Measurements from ENCODE around the gene SEMA5A. TPM values are rescaled to one million over a fixed set of nuclear protein-coding genes. Genes with fewer than 3 reads are reported as not detected.

The SEMA5A gene
- total and polyA plus RNA-seq, 2 of the 8 experiments (the other 6 are each of a cell fraction or from before 2014, with no cell fraction given): 5.3 to 8.9 TPM

- Histone ChIP-seq H3K14ac (ENCODE audit: insufficient read length) (no peak overlapping the region), H3K79me1 (ENCODE audit: low read depth, low read length) (no peaks in the 10 kb centered on the region), H2BK15ac (ENCODE audit: low read length) (no peak overlapping the region), H4K20me1 (replicated peaks in 1 of 2; ENCODE audit: control insufficient read depth in 1 of 2, insufficient read depth in 2 of 2, low read length in 2 of 2) (no peaks in the 10 kb centered on the region), H3K79me2 (ENCODE audit: control insufficient read depth in 1 of 2, insufficient read depth in 2 of 2, low read length in 2 of 2) (no peaks in the 10 kb centered on the region), H3K23me2 (ENCODE audit: low read depth, low read length) (no peaks in the 10 kb centered on the region), H3K4me1 (replicated peaks in 1 of 4; ENCODE audit: control insufficient read depth in 3 of 4, insufficient read depth in 4 of 4, low read length in 3 of 4) (no peaks in the 10 kb centered on the region), H2AFZ (ENCODE audit: low read length) (no peak overlapping the region), H3K36me3 (ENCODE audit: control insufficient read depth in 2 of 4, insufficient read depth in 4 of 4, low read length in 3 of 4) (no peaks in the 10 kb centered on the region), H3K4me3 (ENCODE audit: extremely low read depth in 1 of 4, insufficient read depth in 2 of 4, low read depth in 3 of 4, low read length in 4 of 4) (no peak overlapping the region), H2BK12ac (ENCODE audit: low read depth, low read length) (no peak overlapping the region), H3K27ac (ENCODE audit: low read depth, low read length) (no peak overlapping the region), H2BK5ac (ENCODE audit: low read depth, low read length) (no peak overlapping the region), H3K4me2 (ENCODE audit: insufficient read depth in 1 of 2, low read depth in 2 of 2, low read length in 2 of 2) (no peak overlapping the region), H3K56ac (replicated peaks; ENCODE audit: insufficient read length, low read depth, low read length) (no peak overlapping the region), H3K18ac (ENCODE audit: extremely low read depth, low read length) (no peak overlapping the region), H4K91ac (replicated peaks; ENCODE audit: insufficient read length, low read length) (no peak overlapping the region), H3K23ac (ENCODE audit: insufficient read length) (no peak overlapping the region), H3K4ac (replicated peaks; ENCODE audit: insufficient read length, low read depth, low read length) (no peak overlapping the region), H2BK20ac (ENCODE audit: low read length) (no peak overlapping the region), H2AK5ac (ENCODE audit: low read depth, low read length) (no peak overlapping the region), H2BK120ac (replicated peaks; ENCODE audit: low read depth, low read length) (no peak overlapping the region), H3K27me3 (replicated peaks in 1 of 4; ENCODE audit: control insufficient read depth in 3 of 4, extremely low read depth in 1 of 4, insufficient read depth in 3 of 4, low read length in 3 of 4) (no peaks in the 10 kb centered on the region), H3K9me3 (ENCODE audit: insufficient read depth in 2 of 2, low read depth in 1 of 2, low read length in 1 of 2) (no peaks in the 10 kb centered on the region), H3K9ac (replicated peaks in 1 of 4; ENCODE audit: extremely low read depth in 1 of 4, low read depth in 3 of 4, low read length in 3 of 4) (no peak overlapping the region), H4K8ac (ENCODE audit: extremely low read depth, insufficient read depth, low read length) (no peak overlapping the region), H4K5ac (ENCODE audit: insufficient read length, low read depth, low read length) (no peak overlapping the region)
- POLR2A ChIA-PET (ENCODE audit: partially characterized antibody): no interaction called here
- CTCF ChIA-PET (ENCODE audit: partially characterized antibody): interaction anchor here (0.7 kb wide), 1 partner anchor 11 kb away, joined by 3 read pairs; no protein-coding TSS in a partner anchor
- FAIRE-seq: no peak
- no peak for DNase-seq (ENCODE audit: low read depth in 1 of 2, low spot score in 2 of 2)
- 88% methylated on average over 4 of the region's 4 CpGs; no CpG with 5 or more reads in 1 of the 2 experiments for WGBS, 2 experiments (ENCODE audit: extremely low coverage in 1 of 2, insufficient coverage in 1 of 2, insufficient read length in 1 of 2, insufficient replicate concordance in 2 of 2, low coverage in 1 of 2, low lambda C conversion rate in 2 of 2, missing lambda C conversion rate in 1 of 2)
- no peak for TF ChIP-seq RAD21 (IDR thresholded peaks at IDR 0.05 in 1 of 2, conservative IDR thresholded peaks at IDR 0.05 in 1 of 2; ENCODE audit: low read depth in 2 of 2, low read length in 2 of 2)
- no peak for TF ChIP-seq TCF12 (IDR thresholded peaks at IDR 0.05; ENCODE audit: low read depth, low read length)
- no peak for TF ChIP-seq EP300 (IDR thresholded peaks at IDR 0.05; ENCODE audit: borderline replicate concordance in 1 of 2, low read depth in 2 of 2, low read length in 2 of 2)
- TF ChIP-seq CEBPB (IDR thresholded peaks at IDR 0.05; ENCODE audit: low read depth, low read length): no peak
Measured at GRCh38 chr5:9056046-9056445, 489.8 kb downstream of the SEMA5A start.

Data from H1 (cell line).